SK-MEL-5 (cell line): ENCODE data around the gene CDK5. TPM values are rescaled to one million over a fixed set of nuclear protein-coding genes. Genes with fewer than 3 reads are reported as not detected.

ENCODE experiments used
- DNase-seq: peaks from one replicate; pipeline ENCODE4 v3.0.0-alpha.2; 2016; ENCODE audit warnings: low read depth, low spot score
- in situ Hi-C: cut with HindIII; loops from 2 replicates; pipeline ENCODE4 v1.10.0; 2016; ENCODE audit warnings: low sequenced_read_pairs, high pct_unique_total_duplicates, low pct_unique_long_range_greater_than_20kb
- total RNA-seq: library from RNA; depleted of rRNA; stranded (reverse); fragments of >200 nt; shearing (Covaris generic); gene quantifications from 2 replicates; pipeline ENCODE4 v1.2.3, GENCODE V29; 2014

The CDK5 gene
- total RNA-seq, 1 experiment from 2014 or later: 80.8 TPM

DNA sequence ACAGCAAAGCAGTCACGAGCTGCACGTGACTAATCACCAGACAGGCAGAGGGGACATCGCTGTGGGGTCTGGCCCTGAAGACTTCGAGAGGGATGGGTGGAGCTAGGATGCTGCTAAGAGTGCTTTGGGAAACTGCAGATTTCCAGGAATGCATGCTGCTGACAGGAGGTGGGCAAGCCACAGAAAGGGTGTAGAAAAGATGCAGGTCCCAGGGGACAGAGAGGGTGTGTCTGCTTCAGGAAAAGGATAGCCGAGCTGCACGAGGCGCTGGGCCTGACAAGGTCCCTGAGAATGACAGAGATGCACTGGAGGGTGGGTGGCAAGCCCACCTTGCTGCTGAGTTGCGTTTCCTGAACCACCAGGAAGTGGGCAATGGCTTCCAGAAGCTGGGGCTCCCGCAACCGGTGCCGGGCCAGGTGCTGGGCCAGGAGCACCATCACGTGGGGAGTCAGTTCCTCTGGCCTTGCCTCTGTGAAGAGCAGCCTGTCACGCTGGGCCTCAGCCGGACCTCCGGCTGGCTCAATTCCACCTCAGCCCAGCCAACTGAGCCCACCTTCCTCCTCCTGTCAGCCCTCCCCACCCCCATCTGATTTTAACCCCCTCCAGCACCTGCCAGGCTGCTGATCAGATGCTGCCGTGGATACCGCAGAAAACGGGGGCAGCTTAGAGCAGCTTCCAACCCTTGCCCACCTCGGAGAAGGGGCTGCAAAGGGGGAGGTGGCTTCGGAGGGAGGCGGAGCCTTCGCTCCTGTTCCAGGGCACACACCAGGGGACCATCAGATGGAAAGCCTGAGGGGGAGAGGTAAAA is 20.7 kb upstream of the CDK5 start:
- DNase-seq: peak; percentile 90
- in situ Hi-C loops: no loop called here

DNA sequence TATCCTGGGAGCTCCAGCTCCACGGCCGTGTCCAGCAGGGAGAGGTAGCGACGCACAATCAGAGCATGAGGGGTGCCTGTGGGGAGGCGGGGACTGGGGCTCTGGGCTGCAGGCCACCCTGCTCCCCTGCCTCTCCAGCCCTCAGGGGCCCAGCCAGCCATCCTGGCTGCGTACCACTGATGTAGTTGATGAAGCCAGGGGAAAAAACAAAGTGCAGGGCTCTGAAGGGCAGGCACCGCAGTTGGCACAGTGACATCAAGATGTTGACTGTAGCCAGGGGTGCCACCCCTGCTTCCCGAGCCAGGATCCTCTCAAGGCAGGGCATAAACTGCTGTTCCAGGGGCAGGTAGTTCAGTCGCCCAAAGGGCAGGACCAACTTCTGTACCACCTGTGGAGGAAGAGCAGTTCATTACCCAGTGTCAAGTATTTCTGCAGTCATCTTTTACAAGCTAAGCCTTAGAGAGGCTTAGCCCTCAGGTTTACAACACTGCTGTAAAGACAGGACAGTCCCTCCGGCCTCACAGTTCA is 20.1 kb upstream of the CDK5 start:
- DNase-seq: no peak
- in situ Hi-C loops: no loop called here

DNA sequence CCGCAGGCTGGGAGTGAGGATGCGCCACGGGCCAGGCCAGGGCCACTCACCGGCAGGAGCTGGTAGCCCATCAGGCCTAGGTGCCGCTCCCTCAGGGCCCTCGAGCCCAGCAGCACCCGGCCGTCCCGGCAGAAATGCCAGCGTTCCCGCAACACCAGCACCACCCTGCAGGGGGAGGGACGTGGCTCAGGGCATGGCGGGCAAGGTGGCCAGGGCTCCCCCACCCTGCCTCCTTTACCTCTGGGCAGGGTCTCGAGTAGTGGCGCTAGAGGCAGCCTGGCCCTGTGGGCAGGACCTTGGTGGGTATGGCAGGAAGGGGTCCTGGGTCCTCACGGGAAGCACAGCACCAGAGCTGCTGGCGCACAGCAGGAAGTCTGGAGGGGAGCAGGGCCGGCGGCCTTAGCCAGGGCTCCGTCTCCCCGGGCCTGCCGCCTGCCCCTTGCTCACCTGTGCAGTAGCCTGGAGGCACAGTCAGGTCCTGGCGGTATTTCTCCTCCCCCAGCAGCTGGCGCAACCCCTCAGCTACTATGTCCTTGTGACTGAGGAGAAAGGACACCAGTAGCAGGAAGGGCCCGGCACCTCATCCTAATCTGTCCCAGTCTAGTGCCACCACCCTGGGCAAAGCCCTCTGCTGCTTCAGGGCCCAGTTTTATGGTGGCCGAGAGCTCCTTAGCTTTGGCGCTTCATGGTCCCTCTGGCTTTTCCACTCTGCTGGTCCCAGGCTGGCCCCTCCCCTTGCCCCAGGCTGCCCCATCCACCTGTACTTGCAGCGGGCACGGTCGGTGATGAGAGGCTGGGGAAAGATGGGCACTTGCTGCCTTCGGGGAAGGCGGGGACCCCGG is 19.4 kb upstream of the CDK5 start:
- DNase-seq: peak; percentile 65
- in situ Hi-C loops: no loop called here

DNA sequence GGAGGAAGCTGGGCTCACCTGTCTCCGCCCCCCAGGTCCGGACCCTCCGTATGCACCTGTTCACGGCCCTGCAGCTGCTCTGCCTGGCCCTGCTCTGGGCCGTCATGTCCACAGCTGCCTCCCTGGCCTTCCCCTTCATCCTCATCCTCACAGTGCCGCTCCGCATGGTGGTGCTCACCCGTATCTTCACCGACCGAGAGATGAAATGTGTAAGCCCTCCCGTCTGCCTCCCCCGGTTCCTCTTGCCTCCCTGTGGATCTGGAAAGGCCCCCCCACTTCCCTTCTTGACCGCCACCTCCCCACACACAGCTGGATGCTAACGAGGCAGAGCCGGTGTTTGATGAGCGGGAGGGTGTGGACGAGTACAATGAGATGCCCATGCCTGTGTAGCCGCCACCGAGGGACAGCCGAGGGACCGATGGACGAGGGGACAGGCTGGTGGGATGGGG is 18.3 kb upstream of the CDK5 start:
- in situ Hi-C loops: no loop called here
- no peak for DNase-seq

DNA sequence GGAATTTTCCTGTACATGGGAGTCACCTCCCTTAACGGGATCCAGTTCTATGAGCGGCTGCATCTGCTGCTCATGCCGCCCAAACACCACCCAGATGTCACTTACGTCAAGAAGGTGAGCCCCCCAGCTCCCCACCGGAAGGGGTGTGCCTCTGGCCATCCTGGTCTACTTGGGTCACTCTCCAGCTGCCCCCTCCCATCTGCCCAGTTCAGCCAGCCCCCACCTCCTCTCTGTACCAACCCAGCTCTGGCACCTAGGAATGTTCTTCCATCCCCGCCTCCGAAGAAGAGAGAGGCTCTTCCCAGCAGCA is 17.9 kb upstream of the CDK5 start:
- in situ Hi-C loops: no loop called here
- DNase-seq: no peak

DNA sequence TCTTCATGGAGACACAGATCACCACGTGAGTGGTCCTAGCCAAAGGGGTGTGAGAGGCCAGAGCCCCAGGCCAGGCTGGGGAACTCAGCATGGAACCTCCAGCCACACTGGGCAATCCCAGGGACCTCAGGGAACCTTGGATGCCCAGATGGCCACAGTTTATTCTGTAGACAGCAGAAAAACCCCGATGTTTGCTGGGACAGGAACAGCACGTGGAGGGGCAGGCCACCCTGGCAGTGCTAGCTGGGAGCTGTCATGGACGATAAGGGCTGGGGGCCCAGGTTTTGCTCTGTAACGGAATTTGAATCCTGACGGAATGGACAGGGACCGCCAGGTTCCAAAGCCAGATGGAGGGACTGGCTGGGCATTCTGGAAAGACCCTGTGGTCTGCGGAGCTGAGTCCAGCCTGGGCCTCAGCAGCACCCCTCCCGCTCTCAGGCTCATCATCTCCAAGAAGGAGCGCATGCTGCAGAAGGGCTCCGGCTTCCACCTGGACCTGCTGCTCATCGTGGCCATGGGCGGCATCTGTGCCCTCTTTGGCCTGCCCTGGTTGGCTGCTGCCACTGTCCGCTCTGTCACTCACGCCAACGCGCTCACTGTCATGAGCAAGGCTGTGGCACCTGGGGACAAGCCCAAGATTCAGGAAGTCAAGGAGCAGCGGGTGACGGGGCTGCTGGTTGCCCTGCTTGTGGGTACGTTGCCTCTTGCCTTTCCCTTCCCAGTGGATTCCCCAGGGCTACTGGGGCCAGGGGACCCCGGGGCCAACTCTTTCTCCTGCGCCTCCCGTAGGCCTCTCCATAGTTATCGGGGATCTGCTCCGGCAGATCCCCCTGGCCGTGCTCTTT is 17.3 kb upstream of the CDK5 start:
- in situ Hi-C loops: no loop called here

DNA sequence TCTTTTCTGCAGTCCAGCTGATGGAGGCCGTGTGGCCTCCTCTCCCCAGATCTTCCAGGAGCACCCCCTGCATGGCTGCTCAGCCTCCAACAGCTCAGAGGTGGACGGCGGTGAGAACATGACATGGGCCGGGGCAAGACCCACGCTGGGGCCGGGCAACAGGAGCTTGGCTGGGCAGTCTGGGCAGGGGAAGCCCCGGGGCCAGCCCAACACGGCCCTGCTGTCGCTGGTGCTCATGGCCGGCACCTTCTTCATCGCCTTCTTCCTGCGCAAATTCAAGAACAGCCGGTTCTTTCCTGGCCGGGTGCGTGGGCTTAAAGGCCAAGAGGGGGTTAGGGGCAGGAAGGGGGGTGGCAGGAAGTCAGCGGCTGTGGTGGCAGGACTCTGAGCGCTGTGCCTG is 16.3 kb upstream of the CDK5 start:
- in situ Hi-C loops: no loop called here
- no peak for DNase-seq

More for the DNA sequence above, 17.3 kb upstream of the CDK5 start:
- no peak for DNase-seq

DNA sequence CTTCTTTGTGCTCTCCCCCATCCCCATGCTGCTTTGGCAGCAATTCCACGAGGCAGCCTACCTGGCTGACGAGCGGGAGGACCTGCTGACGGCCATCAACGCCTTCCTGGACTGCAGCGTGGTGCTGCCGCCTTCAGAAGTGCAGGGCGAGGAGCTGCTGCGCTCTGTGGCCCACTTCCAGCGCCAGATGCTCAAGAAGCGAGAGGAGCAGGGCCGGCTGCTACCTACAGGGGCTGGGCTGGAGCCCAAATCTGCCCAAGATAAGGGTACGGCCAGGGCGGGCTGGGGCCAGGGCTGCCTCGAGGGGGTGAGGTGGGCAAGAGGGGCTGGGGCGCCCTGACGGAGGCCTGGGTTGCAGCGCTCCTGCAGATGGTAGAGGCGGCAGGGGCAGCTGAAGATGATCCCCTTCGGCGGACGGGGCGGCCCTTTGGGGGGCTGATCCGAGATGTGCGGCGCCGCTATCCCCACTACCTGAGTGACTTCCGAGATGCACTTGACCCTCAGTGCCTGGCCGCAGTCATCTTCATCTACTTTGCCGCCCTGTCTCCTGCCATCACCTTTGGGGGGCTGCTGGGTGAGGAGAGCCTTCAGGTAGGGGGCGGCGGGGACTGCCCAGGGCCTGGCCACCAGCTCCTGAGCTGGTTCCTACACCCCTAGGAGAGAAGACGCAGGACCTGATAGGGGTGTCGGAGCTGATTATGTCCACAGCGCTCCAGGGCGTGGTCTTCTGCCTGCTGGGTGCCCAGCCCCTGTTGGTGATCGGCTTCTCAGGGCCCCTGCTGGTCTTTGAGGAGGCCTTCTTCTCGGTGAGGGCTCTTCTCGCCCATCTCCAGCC is 13.6 kb upstream of the CDK5 start:
- in situ Hi-C loops: no loop called here
- no peak for DNase-seq

DNA sequence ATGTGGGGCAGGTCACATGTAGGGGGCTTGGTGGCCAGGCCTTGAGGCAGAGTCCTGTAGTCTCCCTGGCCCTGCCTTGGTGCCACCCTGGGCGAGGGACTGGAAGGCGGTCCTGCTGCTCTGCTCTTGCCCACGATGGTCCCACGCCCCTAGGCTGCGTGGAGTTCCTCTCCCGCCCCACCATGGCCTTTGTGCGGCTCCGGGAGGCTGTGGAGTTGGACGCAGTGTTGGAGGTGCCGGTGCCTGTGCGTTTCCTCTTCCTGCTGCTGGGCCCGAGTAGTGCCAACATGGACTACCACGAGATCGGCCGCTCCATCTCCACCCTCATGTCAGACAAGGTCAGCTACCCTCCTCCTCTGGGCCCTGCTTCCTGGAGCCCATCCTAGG is 12.9 kb upstream of the CDK5 start:
- in situ Hi-C loops: no loop called here
- DNase-seq: no peak

DNA sequence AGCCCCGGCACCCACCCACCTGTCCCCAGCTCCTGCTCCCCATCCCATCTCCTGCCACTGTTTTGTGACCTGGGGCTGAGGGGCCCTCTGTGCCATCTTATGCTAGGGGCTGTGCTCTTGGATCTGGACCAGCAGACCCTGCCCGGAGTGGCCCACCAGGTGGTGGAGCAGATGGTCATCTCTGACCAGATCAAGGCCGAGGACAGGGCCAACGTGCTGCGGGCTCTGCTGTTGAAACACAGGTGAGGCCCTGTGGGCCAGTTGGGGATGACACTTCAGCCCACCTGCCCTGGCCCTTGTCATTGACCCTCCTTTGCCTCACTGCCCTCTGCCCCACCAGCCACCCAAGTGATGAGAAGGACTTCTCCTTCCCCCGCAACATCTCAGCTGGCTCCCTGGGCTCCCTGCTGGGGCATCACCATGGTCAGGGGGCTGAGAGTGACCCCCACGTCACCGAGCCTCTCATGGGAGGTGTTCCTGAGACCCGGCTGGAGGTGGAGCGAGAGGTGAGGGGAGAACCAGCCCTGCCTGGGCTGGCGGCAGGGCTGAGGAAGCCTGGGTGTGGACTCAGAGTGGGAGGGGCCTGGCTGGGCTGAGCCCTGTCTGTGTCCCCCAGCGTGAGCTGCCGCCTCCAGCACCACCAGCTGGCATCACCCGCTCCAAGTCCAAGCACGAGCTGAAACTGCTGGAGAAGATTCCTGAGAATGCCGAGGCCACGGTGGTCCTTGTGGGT is 12.3 kb upstream of the CDK5 start:
- in situ Hi-C loops: no loop called here
- DNase-seq: no peak

DNA sequence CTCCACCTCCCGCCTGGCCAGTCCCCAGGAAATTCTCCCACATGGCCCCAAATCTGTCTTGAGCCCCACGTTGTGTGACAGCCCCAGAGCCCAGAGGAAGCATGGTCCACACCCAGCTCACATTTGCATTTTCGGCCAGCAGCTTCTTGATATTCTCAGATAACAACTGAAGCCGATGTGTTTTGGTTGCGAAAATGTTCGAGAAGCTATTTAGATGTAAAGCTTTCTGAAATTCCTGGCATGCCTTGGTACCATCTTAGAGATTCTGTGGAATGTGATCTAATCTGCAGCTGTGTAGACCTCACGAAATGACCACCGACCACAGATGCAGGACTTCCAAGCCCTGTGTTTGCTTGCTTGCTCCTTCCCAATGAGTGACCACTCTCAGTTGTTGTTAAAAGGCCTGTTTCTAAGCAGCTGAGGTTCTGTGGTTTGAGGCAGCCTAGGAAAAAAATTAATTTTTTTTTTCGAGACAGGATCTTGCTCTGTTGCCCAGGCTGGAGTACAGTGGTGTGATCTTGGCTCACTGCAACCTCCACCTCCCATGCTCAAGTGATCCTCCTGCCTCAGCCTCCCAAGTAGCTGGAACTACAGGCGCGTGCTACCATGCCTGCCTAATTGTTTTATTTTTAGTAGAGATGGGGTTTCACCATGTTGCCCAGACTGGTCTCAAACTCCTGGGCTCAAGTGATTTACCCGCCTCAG is 10.5 kb upstream of the CDK5 start:
- in situ Hi-C loops: no loop called here
- no peak for DNase-seq

DNA sequence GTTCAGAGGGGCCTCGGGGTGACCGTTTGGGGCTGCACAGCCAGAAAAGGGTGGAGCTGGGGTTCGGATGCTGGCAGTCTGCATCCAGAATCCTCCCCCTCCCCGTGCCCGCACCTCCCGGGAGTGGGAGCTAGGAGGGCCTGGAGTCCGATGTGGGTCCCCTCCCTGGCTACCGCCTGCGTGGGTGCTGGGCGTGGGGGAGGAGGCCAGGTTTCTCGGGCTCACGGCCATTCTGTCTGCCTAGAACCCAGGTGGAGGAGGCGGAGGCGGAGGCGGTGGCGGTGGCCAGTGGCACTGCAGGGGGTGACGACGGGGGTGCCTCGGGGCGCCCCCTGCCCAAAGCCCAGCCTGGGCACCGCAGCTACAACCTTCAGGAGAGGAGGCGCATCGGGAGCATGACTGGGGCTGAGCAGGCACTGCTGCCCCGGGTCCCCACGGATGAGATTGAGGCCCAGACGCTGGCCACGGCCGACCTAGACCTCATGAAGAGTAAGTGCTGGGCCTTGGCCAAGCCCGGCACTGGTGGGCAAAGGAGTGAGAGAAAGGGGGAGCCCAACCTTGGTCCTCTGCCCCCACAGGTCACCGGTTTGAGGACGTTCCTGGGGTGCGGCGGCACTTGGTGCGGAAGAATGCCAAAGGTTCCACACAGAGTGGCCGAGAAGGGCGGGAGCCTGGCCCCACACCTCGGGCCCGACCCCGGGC is 8.7 kb upstream of the CDK5 start:
- in situ Hi-C loops: no loop called here
- no peak for DNase-seq

DNA sequence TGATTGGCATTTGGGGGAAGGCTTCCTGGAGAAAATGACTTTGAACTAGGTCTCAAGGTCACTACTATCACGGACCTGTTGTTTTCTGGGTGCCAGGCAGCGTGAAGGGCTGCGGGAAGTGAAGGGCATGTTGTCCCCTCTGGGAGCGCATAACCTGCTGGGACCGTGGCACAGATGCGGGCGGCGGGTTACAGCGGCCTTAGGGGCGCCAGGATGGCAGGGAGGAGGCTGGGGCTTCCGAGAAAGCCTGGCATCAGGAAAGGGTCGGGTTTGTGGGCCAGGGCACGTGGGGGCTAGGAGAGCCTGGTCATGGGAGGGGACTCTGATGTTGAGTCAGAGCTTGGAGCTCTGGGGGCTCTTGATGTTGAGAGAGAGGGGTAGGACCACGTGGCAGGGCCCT is 7.8 kb upstream of the CDK5 start:
- DNase-seq: no peak
- in situ Hi-C loops: no loop called here

DNA sequence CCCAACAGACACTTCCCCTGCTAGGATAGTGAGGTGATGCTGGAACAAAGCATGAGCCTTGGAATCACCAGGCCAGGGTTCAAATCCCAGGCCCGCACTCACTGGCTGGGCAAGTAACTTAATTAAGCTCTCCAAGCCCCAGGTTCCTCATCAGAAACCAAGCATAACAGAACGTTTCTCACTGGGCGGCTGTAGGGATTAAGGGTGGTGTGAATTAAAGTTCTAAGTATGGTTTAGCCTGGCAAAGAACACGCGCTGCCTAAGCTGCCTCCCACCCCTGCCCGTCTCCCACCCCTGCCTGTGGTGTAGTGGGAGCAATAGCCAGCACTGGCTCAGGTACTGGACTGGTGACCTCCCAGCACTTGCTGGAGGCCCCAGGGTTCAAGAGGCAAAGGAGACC is 7.3 kb upstream of the CDK5 start:
- no peak for DNase-seq
- in situ Hi-C loops: no loop called here

DNA sequence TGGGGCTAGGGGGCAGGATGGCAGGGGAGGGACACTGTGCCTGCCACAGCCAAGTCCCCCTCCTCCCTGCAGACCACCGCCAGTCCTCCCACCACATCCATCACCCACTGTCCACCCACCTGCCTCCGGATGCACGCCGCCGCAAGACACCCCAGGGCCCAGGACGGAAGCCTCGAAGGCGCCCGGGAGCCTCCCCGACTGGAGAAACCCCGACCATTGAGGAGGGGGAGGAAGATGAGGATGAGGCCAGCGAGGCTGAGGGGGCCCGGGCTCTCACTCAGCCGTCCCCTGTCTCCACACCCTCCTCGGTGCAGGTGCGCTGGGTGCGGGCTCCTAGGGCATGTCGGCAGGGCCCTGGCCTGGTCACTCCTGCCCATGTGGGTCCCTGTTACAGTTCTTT is 6.8 kb upstream of the CDK5 start:
- DNase-seq: no peak
- in situ Hi-C loops: no loop called here

DNA sequence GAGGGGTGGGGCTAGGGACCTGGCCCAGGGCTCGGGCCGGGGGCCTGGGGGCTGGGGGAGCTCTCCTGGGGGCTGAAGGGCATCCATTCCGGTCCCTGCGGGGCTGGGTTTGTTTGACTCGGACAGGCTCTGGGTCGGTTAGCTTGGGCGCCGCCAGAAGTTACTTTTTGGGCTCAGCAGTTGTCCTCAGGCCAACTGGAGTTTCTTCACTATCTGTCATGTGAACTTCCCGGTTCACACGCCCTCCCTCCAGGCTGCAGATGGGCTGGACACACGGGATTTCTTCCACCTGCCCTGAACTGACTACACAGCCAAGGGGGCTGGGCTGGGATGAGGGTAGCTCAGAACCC is 5.5 kb upstream of the CDK5 start:
- in situ Hi-C loops: no loop called here
- DNase-seq: peak; percentile 62
